Naive thymus-derived CD8-positive, alpha-beta T cell (primary cell): ENCODE data around the gene SERPING1. TPM values are rescaled to one million over a fixed set of nuclear protein-coding genes. Genes with fewer than 3 reads are reported as not detected.

Experiments used
- ATAC-seq, 2 donors: fragments of 150-1000 bp; cut with Tn5 transposase in 1 of 2; sonication (Bioruptor Pico), chemical (Tn5 transposase) in 1 of 2; 1 replicate in 1 of 2; 2 replicates in 1 of 2; pipeline ENCODE4 v1.10.0; 2021; ENCODE audit warnings: mild to moderate bottlenecking in 2 of 2, moderate library complexity in 2 of 2
- POLR2A ChIA-PET: fragments of 350-600 bp; sonication (Branson Sonifier 250); formaldehyde crosslinking; loops from one replicate; lab custom pipeline; 2021; ENCODE audit warnings: antibody characterized with exemption; lab: Charles Lee
- DNase-seq, 10 donors: peaks; one replicate each; pipeline versions ENCODE4 v3.0.0 to v3.0.0-alpha.2; 2020 to 2022
- H3K27ac Mint-ChIP-seq, 10 donors: one replicate each; pipeline ENCODE4 v1.8.0; 2020 to 2022; ENCODE audit warnings: mild to moderate bottlenecking in 10 of 10, mixed read lengths in 10 of 10, moderate library complexity in 4 of 10, inconsistent platforms in 1 of 10
- H3K27me3 Mint-ChIP-seq, 5 donors: one replicate each; pipeline ENCODE4 v1.8.0; 2021 to 2022; ENCODE audit warnings: mixed read lengths in 5 of 5
- H3K36me3 Mint-ChIP-seq, 3 donors: one replicate each; pipeline ENCODE4 v1.8.0; 2020 to 2022; ENCODE audit warnings: mixed read lengths in 3 of 3, mild to moderate bottlenecking in 2 of 3, inconsistent platforms in 1 of 3
- H3K4me1 Mint-ChIP-seq, 4 donors: one replicate each; pipeline ENCODE4 v1.8.0; 2021 to 2022; ENCODE audit warnings: mixed read lengths in 4 of 4
- H3K4me3 Mint-ChIP-seq, 10 donors: one replicate each; pipeline ENCODE4 v1.8.0; 2020 to 2022; ENCODE audit warnings: mild to moderate bottlenecking in 10 of 10, mixed read lengths in 10 of 10, moderate library complexity in 6 of 10, inconsistent platforms in 1 of 10
- H3K9me3 Mint-ChIP-seq, 9 donors: one replicate each; pipeline ENCODE4 v1.8.0; 2020 to 2022; ENCODE audit warnings: mixed read lengths in 9 of 9, mild to moderate bottlenecking in 3 of 9, inconsistent platforms in 1 of 9, moderate library complexity in 1 of 9
- polyA plus RNA-seq, 3 donors: library from polyadenylated mRNA; unstranded; fragments of 300-500 nt; fragmentation: Illumina TruSeq; gene quantifications; one replicate each; pipeline ENCODE4 v1.2.3, GENCODE V29; 2021
- total RNA-seq, 8 experiments: library from RNA in 2 of 8; stranded (reverse) in 2 of 8; gene quantifications; one replicate each; pipeline ENCODE4 v1.2.3 and lab custom pipeline; 2021 to 2026

SERPING1 gene
- total and polyA plus RNA-seq, 5 experiments from 2014 or later = not detected

DNA sequence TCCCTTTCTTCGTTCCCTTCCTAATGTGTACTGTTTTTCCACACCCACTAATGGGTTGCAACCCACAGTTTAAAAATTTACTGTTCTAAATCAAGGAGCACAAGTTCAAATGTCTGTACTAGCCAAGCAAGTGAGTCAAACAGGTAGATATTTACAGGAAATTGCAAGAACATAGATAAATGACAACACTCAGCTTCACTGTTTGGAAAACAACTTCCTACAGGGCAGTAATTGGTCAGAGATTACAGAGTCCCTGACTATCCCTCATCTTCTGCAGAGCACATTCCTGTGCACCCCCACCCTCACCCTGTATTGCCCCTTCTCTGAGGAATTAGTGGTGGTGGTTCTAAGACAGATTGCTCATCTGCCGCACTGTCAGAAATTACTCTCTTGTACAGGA lies 1.9 kb downstream of the SERPING1 start:
- POLR2A ChIA-PET = interaction anchor here (0.7 kb wide), 1 partner anchor 201 kb away, joined by 3 read pairs; no protein-coding TSS in a partner anchor
- ATAC-seq = no peak
- H3K36me3 Mint-ChIP-seq = no peaks in the 10 kb centered on the region
- no peak for DNase-seq
- peaks cover 2 to 5% (median 4%) of the 10 kb centered on the region in 4 donors for H3K4me1 Mint-ChIP-seq
- no peak overlapping the region for H3K4me3 Mint-ChIP-seq
- peaks cover 16 to 38% (median 26%) of the 10 kb centered on the region in 5 donors for H3K27me3 Mint-ChIP-seq
- H3K9me3 Mint-ChIP-seq = peaks cover 0 to 2% (median 0%) of the 10 kb centered on the region in 9 donors
- H3K27ac Mint-ChIP-seq = no peak overlapping the region

DNA sequence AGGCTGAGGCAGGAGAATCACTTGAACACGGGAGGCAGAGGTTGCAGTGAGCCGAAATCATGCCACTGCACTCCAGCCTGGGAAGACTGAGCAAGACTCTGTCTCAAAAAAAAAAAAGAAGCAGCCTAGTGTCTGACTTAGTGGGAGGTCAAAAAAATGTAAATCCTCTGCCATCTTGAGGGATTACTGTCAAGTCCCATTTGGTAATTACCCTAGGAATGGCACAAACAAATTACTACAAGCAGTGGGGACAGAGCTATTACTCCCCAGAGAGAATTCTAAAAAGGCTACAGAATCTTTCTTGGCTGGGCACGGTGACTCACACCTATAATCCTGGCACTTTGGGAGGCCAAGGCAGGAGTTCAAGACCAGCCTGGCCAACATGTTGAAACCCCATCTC lies 3.8 kb downstream of the SERPING1 start:
- Mint-ChIP-seq H3K27ac (peak overlapping the region in 1 of 10 donors; percentile 56), H3K27me3 (peaks cover 16 to 38% (median 23%) of the 10 kb centered on the region in 5 donors), H3K36me3 (no peaks in the 10 kb centered on the region), H3K4me1 (peaks cover 3 to 7% (median 4%) of the 10 kb centered on the region in 4 donors), H3K4me3 (no peak overlapping the region), H3K9me3 (no peaks in the 10 kb centered on the region)
- ATAC-seq = no peak
- DNase-seq = no peak
- POLR2A ChIA-PET = no interaction called here

DNA sequence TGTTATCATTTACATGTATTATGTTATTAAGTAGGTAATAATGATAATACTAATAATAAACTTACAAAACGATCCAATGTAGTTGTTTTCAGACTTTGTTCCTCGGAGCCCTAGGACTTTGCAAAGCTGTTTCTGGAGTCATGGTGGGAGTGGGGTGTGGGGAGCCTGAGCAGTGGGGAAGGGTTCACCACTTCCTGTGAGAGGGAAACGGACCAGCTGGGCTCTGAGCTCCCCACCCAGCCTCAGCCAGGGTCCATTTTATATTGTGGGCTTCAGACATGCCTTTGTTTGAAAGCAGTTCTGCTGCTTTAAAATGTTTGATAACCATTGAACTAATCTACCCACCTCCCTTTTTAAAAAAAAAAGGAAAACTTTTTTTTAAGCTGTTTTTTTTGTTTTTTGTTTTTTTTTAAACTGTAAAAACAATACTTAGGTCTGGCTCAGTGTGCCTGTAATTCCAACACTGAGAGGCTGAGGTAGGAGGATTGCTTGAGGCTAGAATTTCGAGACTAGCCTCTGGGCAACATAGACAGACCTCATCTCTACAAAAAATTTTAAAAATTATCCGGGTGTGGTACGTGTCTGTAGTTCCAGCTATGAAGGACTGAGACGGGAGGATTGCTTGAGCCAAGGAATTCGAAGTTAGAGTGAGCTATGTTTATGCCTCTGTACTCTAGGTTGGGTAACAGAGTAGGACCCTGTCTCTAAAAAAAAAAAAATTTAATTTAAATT lies 7.0 kb downstream of the SERPING1 start:
- H3K4me1 Mint-ChIP-seq = peaks cover 0 to 4% (median 2%) of the 10 kb centered on the region in 4 donors
- ATAC-seq (no peak), DNase-seq (no peak)
- H3K36me3 Mint-ChIP-seq = no peaks in the 10 kb centered on the region
- H3K27ac Mint-ChIP-seq = no peak overlapping the region
- H3K9me3 Mint-ChIP-seq = no peaks in the 10 kb centered on the region
- peaks cover 6 to 12% (median 7%) of the 10 kb centered on the region in 5 donors for H3K27me3 Mint-ChIP-seq
- no peak overlapping the region for H3K4me3 Mint-ChIP-seq
- POLR2A ChIA-PET = interaction anchor here (0.6 kb wide), 1 partner anchor 975 kb away, joined by 3 read pairs; no protein-coding TSS in a partner anchor

DNA sequence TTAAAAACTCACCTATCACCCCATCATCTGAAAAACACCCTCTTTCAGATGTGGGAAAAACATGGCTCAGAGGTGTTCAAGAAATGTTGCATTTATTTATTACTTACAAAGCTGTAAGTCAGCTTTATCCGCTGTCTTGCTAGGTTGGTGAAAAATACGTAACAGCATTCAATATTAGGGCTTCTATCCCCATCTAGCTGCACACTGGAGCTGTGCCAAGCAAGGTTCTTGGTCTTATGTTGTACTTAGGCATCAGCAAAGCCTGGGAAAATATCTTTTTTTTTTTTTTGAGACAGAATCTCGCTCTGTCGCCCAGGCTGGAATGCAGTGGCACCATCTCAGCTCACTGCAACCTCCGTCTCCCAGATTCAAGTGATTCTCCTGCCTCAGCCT lies 7.5 kb downstream of the SERPING1 start:
- Mint-ChIP-seq H3K4me3 (no peak overlapping the region), H3K9me3 (no peaks in the 10 kb centered on the region), H3K36me3 (no peaks in the 10 kb centered on the region), H3K4me1 (peaks cover 0 to 4% (median 2%) of the 10 kb centered on the region in 4 donors), H3K27me3 (peaks cover 4 to 7% (median 5%) of the 10 kb centered on the region in 5 donors), H3K27ac (no peak overlapping the region)
- ATAC-seq (no peak), DNase-seq (no peak)
- POLR2A ChIA-PET = no interaction called here

DNA sequence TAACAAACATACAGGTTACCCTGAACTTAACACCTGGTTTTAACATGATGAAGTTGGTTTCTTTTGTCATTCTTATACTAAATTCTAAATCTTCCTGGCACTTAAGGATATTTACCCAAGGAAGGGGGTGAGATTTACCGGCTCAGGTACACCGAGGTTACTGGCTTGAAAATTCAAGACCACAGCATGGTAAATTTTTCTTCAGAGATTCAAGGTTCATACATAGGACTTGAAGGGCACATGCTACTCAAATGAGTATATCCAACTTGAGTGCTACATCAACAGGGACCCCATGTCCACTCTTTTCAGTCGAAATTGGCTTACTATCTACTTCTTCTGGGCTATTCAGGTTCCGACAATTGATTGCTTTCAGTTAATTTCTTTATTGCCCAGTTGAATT lies 12.7 kb downstream of the SERPING1 start:
- H3K27ac Mint-ChIP-seq = no peak overlapping the region
- no peak overlapping the region for H3K4me3 Mint-ChIP-seq
- peaks cover 0 to 7% (median 3%) of the 10 kb centered on the region in 5 donors for H3K27me3 Mint-ChIP-seq
- no peaks in the 10 kb centered on the region for H3K36me3 Mint-ChIP-seq
- H3K4me1 Mint-ChIP-seq = no peaks in the 10 kb centered on the region
- ATAC-seq (no peak), DNase-seq (no peak)
- H3K9me3 Mint-ChIP-seq = no peaks in the 10 kb centered on the region
- POLR2A ChIA-PET = interaction anchor here (0.5 kb wide), 1 partner anchor 14 kb away, joined by 6 read pairs; no protein-coding TSS in a partner anchor

DNA sequence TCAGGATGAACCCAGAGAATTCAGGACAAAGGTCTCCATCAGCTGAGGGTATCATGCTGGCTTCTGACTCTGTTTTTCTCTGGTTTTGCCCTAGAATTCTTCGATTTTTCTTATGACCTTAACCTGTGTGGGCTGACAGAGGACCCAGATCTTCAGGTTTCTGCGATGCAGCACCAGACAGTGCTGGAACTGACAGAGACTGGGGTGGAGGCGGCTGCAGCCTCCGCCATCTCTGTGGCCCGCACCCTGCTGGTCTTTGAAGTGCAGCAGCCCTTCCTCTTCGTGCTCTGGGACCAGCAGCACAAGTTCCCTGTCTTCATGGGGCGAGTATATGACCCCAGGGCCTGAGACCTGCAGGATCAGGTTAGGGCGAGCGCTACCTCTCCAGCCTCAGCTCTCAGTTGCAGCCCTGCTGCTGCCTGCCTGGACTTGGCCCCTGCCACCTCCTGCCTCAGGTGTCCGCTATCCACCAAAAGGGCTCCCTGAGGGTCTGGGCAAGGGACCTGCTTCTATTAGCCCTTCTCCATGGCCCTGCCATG lies 16.8 kb downstream of the SERPING1 start:
- no peaks in the 10 kb centered on the region for H3K4me1 Mint-ChIP-seq
- H3K27me3 Mint-ChIP-seq = peaks cover 0 to 8% (median 3%) of the 10 kb centered on the region in 5 donors
- no peaks in the 10 kb centered on the region for H3K36me3 Mint-ChIP-seq
- POLR2A ChIA-PET = no interaction called here
- DNase-seq (no peak), ATAC-seq (no peak)
- no peak overlapping the region for H3K27ac Mint-ChIP-seq
- peaks cover 0 to 5% (median 0%) of the 10 kb centered on the region in 9 donors for H3K9me3 Mint-ChIP-seq
- H3K4me3 Mint-ChIP-seq = no peak overlapping the region

DNA sequence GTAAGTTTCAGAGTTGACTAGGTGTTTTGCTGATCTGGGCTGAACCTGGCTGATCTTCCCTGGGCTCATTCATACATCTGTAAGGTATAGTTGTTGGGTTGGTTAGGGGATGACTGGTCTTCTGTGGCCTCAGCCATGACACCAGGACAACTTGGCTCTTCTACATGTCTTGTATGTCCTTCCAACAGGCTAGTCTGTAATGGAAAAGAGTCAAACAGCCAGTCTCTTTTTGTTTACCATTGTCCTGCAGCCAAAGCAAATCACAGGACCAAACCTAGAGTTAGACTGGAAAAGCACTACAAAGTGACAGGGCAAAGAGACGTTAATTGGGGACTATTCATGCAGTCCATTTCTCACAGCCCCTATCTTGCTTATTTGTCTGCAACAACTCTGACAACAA lies 17.8 kb downstream of the SERPING1 start:
- peaks cover 0 to under 1% (median under 1%) of the 10 kb centered on the region in 3 donors for H3K36me3 Mint-ChIP-seq
- DNase-seq = no peak
- no peak overlapping the region for H3K4me3 Mint-ChIP-seq
- H3K9me3 Mint-ChIP-seq = peaks cover 0 to 12% (median 0%) of the 10 kb centered on the region in 9 donors
- H3K27ac Mint-ChIP-seq = no peak overlapping the region
- ATAC-seq = no peak
- POLR2A ChIA-PET = no interaction called here
- no peaks in the 10 kb centered on the region for H3K4me1 Mint-ChIP-seq
- H3K27me3 Mint-ChIP-seq = peaks cover 0 to 4% (median 3%) of the 10 kb centered on the region in 5 donors

DNA sequence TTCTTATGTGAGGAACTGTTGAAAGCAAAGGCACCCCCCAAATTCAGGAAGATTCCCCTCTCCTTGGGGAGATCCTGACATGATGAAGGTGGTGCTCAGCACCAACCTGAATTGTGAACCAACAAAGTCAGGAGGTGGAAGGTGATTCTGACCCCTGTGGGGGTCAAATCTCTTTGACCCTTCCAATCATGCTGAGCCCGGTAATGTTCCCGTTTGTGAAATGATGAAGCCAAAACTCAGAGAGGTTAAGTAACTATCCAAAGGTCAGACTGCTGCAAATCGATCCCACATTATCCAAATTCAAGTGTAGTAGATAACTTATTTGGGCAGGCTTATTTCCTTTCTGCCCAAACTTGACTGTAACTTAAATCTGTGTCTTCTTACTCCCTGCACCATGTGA lies 19.1 kb downstream of the SERPING1 start:
- ATAC-seq (no peak), DNase-seq (no peak)
- Mint-ChIP-seq H3K27ac (no peak overlapping the region), H3K4me3 (no peak overlapping the region), H3K9me3 (peaks cover 0 to 22% (median 5%) of the 10 kb centered on the region in 9 donors), H3K36me3 (peaks cover 0 to 7% (median 5%) of the 10 kb centered on the region in 3 donors), H3K4me1 (no peaks in the 10 kb centered on the region), H3K27me3 (peaks cover 0 to 4% (median 3%) of the 10 kb centered on the region in 5 donors)
- POLR2A ChIA-PET = no interaction called here

DNA sequence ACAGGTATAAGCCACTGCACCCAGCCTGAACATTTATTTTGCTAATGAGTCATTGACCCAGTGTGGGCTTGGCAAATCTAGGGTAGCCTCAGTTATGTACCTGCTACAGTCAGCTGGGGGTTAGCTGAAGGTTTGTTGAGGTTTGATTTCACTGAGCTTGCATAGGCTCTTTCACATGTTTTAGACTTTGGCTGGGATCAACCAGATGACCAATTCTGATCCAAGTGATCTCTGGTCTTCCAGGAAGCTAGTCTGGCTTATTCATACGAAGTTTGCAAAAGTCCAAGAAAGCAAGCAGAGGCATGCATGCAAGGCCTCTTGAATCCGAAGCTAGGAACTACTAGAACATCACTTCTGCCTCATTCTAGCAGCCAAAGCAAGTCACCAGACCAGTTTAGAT lies 21.0 kb downstream of the SERPING1 start:
- no peaks in the 10 kb centered on the region for H3K4me1 Mint-ChIP-seq
- DNase-seq = no peak
- H3K9me3 Mint-ChIP-seq = peaks cover 0 to 22% (median 5%) of the 10 kb centered on the region in 9 donors
- peaks cover 4 to 10% (median 5%) of the 10 kb centered on the region in 5 donors for H3K27me3 Mint-ChIP-seq
- H3K36me3 Mint-ChIP-seq = peaks cover 0 to 7% (median 5%) of the 10 kb centered on the region in 3 donors
- POLR2A ChIA-PET = interaction anchor here (0.6 kb wide), 1 partner anchor 17 kb away, joined by 3 read pairs; no protein-coding TSS in a partner anchor
- no peak for ATAC-seq
- no peak overlapping the region for H3K27ac Mint-ChIP-seq
- H3K4me3 Mint-ChIP-seq = no peak overlapping the region

DNA sequence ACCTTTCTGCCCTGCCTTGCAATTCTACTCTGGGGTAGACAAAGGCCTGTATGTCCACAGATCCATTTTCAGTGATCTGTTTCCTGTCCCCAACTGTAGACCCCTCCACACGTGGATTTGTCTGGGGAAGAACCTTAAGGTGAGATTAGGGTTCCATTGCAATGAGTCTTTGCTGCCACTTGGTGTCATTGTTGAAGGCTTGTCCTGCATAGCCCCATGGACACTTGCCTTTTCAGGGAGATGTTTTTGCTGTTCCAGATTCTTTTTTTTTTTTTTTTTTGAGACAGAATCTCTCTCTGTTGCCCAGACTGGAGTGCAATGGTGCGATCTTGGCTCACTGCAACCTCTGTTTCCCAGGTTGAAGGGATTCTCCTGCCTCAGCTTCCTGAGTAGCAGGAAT lies 21.8 kb downstream of the SERPING1 start:
- Mint-ChIP-seq H3K36me3 (peaks cover 0 to 7% (median 5%) of the 10 kb centered on the region in 3 donors), H3K4me1 (no peaks in the 10 kb centered on the region), H3K27me3 (peaks cover 4 to 10% (median 5%) of the 10 kb centered on the region in 5 donors), H3K27ac (no peak overlapping the region), H3K9me3 (peaks cover 0 to 22% (median 5%) of the 10 kb centered on the region in 9 donors), H3K4me3 (no peak overlapping the region)
- ATAC-seq (no peak), DNase-seq (no peak)
- POLR2A ChIA-PET = no interaction called here

DNA sequence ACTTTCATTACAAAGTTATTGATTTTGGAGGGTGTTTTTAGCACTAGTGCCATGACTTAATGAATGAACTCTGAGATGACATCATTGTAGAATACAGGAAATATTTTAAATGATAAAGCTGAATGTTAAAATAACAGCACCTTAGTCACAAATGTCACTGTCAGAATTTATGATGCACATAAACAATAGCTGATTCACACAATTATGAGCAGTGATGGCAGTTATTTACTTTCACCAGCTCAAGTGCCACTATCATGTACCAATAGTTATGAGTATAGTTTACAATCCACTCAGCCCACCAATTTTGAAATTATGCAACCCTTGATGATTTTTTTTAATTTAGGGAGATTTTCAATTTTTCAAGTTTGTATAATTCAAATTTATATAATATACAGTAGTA lies 23.0 kb downstream of the SERPING1 start:
- peaks cover 4 to 10% (median 5%) of the 10 kb centered on the region in 5 donors for H3K27me3 Mint-ChIP-seq
- POLR2A ChIA-PET = no interaction called here
- peaks cover 0 to 7% (median 5%) of the 10 kb centered on the region in 3 donors for H3K36me3 Mint-ChIP-seq
- peaks cover 0 to 22% (median 5%) of the 10 kb centered on the region in 9 donors for H3K9me3 Mint-ChIP-seq
- H3K27ac Mint-ChIP-seq = no peak overlapping the region
- H3K4me3 Mint-ChIP-seq = no peak overlapping the region
- no peak for DNase-seq
- no peaks in the 10 kb centered on the region for H3K4me1 Mint-ChIP-seq
- ATAC-seq = no peak

DNA sequence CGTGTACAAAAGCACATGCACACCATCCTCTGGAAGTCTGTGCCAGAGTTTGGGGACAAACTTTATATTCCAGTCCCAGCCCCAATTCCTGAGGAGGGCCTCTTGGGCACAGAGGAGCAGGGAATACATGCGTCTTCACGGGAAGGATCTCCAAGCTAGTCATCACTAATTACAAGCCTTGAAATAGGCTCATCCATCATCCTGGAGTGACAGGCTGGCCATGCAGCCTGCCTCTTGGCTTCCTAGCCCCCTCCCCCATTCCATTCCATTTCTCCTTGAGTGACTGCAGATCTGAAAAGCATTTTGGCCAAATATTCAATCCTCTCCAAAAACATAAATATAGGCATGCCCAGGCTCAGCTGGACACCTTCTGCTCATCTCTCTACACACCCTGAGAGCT lies 24.8 kb downstream of the SERPING1 start:
- no peak for DNase-seq
- Mint-ChIP-seq H3K27ac (no peak overlapping the region), H3K4me3 (no peak overlapping the region), H3K9me3 (peaks cover 0 to 22% (median 5%) of the 10 kb centered on the region in 9 donors), H3K4me1 (no peaks in the 10 kb centered on the region), H3K27me3 (peaks cover 0 to 10% (median 5%) of the 10 kb centered on the region in 5 donors), H3K36me3 (peaks cover 0 to 7% (median 5%) of the 10 kb centered on the region in 3 donors)
- POLR2A ChIA-PET = no interaction called here
- no peak for ATAC-seq

DNA sequence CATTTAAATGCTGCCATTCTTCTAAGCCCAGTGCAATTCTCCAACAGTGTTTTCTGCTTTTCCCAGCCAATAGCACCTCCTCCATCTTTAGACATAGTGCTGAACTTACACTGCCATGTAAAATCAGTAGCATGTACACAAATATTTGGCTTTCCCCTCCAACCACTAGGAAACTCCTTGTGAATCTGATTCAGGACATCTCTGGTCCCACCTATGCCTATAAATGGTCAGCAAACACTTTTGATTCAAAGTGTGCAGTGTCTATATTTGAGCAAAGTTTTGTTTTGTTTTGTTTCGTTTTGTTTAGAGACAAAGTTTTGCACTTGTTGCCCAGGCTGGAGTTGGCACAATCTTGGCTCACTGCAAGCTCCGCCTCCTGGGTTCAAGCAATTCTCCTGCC lies 27.4 kb downstream of the SERPING1 start:
- POLR2A ChIA-PET = no interaction called here

More for the DNA sequence above, 27.4 kb downstream of the SERPING1 start:
- H3K9me3 Mint-ChIP-seq = peaks cover 0 to 14% (median 4%) of the 10 kb centered on the region in 9 donors
- peak overlapping the region in 1 of 10 donors; percentile 15 for H3K27ac Mint-ChIP-seq
- H3K36me3 Mint-ChIP-seq = peaks cover 0 to 7% (median 5%) of the 10 kb centered on the region in 3 donors
- H3K4me1 Mint-ChIP-seq = no peaks in the 10 kb centered on the region
- DNase-seq (no peak), ATAC-seq (no peak)
- H3K4me3 Mint-ChIP-seq = no peak overlapping the region
- peaks cover 0 to 10% (median 6%) of the 10 kb centered on the region in 5 donors for H3K27me3 Mint-ChIP-seq
